Measurements from ENCODE around the gene NPR1. TPM values are rescaled to one million over a fixed set of nuclear protein-coding genes. Genes with fewer than 3 reads are reported as not detected.

NPR1 gene
- 1 to 10 TPM in 6 of 7 donors, under 1 TPM in 1; 0.83 to 5.1 (median 2.5) TPM for total RNA-seq
- polyA plus RNA-seq = 1 to 10 TPM; 2.1 to 3.6 (median 3.4) TPM
- long read RNA-seq, donor 1, full-length matches to known transcripts = 4 of 4 reads
- long read RNA-seq, donor 1, partial matches to known transcripts = 0 of 4 reads
- long read RNA-seq, donor 1, other reads (novel, unspliced or antisense) = 0 of 4 reads
- long read RNA-seq, donor 2, full-length matches to known transcripts = 1 of 1 reads
- long read RNA-seq, donor 2, partial matches to known transcripts = 0 of 1 reads
- long read RNA-seq, donor 2, other reads (novel, unspliced or antisense) = 0 of 1 reads

DNA sequence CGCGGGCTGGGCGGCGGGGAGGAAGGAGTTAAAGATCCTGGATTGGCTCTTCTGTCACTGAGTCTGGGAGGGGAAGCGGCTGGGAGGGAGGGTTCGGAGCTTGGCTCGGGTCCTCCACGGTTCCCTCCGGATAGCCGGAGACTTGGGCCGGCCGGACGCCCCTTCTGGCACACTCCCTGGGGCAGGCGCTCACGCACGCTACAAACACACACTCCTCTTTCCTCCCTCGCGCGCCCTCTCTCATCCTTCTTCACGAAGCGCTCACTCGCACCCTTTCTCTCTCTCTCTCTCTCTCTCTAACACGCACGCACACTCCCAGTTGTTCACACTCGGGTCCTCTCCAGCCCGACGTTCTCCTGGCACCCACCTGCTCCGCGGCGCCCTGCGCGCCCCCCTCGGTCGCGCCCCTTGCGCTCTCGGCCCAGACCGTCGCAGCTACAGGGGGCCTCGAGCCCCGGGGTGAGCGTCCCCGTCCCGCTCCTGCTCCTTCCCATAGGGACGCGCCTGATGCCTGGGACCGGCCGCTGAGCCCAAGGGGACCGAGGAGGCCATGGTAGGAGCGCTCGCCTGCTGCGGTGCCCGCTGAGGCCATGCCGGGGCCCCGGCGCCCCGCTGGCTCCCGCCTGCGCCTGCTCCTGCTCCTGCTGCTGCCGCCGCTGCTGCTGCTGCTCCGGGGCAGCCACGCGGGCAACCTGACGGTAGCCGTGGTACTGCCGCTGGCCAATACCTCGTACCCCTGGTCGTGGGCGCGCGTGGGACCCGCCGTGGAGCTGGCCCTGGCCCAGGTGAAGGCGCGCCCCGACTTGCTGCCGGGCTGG is at the start of gene NPR1:
TSS of gene NPR1 (plus strand) at position 170 of the 818 bp plus-strand sequence. CDS start at position 591, 421 bp downstream.
- peak within 1 kb of the TSS; percentile 39 to 74 (median 50) for H3K4me3 ChIP-seq
- intact Hi-C loops (cut with DNase I; ENCODE audit: low total_unique reads) = loop anchor here (5.0 kb wide), 1 partner anchor 69 kb away; no protein-coding TSS in a partner anchor
- H3K36me3 ChIP-seq = no peaks in the 10 kb centered on the region
- H3K9me3 ChIP-seq = no peaks in the 10 kb centered on the region
- H3K27ac ChIP-seq = peak within 1 kb of the TSS in 1 of 8 donors; percentile 11
- 1 to 2% (median 2%) methylated on average over 51 to 78 of the region's 78 CpGs for WGBS, 5 donors
- peaks cover 24 to 31% (median 26%) of the 10 kb centered on the region in 6 donors for H3K4me1 ChIP-seq
- peaks cover 7 to 52% (median 21%) of the 10 kb centered on the region in 7 donors for H3K27me3 ChIP-seq (replicated peaks in 1 of 7)
- no peak for TF ChIP-seq POLR2A (IDR thresholded peaks at IDR 0.05)
- peak in 1 of 3 donors; percentile 35 for TF ChIP-seq POLR2AphosphoS5 (IDR thresholded peaks at IDR 0.05)
- DNase-seq = peak; percentile 79

DNA sequence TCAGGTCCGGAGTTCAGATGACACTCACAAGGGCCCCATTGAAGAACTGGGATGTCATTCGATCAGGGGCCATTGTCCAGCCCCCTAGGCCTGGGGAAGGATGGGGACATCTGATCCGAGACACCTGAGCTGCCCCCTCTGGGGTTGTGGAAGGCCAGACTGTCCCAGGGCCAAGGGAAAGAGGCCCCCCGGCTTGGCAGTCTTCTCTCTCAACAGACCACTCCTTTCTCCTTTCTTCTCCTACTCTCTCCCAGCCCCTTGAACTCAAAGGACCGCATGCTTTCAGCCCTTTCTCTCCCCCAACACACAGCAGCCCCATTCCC is 49.2 kb upstream of the NPR1 start:
- Histone ChIP-seq H3K9me3 (no peaks in the 10 kb centered on the region), H3K4me3 (no peak overlapping the region), H3K36me3 (peaks cover 0 to 8% (median 0%) of the 10 kb centered on the region in 6 donors), H3K27me3 (replicated peaks in 1 of 7) (no peaks in the 10 kb centered on the region), H3K27ac (peak overlapping the region in 4 of 8 donors; percentile 22 to 84 (median 38)), H3K4me1 (peaks cover 0 to 82% (median 29%) of the 10 kb centered on the region in 6 donors)
- DNase-seq = no peak
- TF ChIP-seq POLR2A (IDR thresholded peaks at IDR 0.05) (no peak), CTCF (IDR thresholded peaks at IDR 0.05 in 8 of 11, conservative IDR thresholded peaks at IDR 0.05 in 3 of 11) (no peak)
- intact Hi-C loops (cut with DNase I; ENCODE audit: low total_unique reads) = no loop called here
- WGBS, 5 donors = 82 to 97% (median 89%) methylated on average over 5 of the region's 5 CpGs

GRCh38 chr1:153629971-153630370 is 48.5 kb upstream of the NPR1 start:
- no peak for TF ChIP-seq CTCF (IDR thresholded peaks at IDR 0.05 in 8 of 11, conservative IDR thresholded peaks at IDR 0.05 in 3 of 11)
- no peak for TF ChIP-seq POLR2A (IDR thresholded peaks at IDR 0.05)
- no peak for TF ChIP-seq POLR2AphosphoS5 (IDR thresholded peaks at IDR 0.05)
- H3K4me3 ChIP-seq = no peak overlapping the region
- H3K4me1 ChIP-seq = peaks cover 0 to 80% (median 29%) of the 10 kb centered on the region in 6 donors
- intact Hi-C loops (cut with DNase I; ENCODE audit: low total_unique reads) = no loop called here
- no peaks in the 10 kb centered on the region for H3K9me3 ChIP-seq
- peaks cover 0 to 6% (median 0%) of the 10 kb centered on the region in 6 donors for H3K36me3 ChIP-seq
- WGBS, 5 donors = 67 to 100% (median 93%) methylated on average over 1 of the region's 1 CpG
- no peak for DNase-seq
- H3K27me3 ChIP-seq (replicated peaks in 1 of 7) = no peaks in the 10 kb centered on the region
- peak overlapping the region in 7 of 8 donors; percentile 22 to 84 (median 38) for H3K27ac ChIP-seq

GRCh38 chr1:153630384-153630783 is 48.1 kb upstream of the NPR1 start:
- H3K4me1 ChIP-seq = peaks cover under 1 to 80% (median 31%) of the 10 kb centered on the region in 6 donors
- peaks cover 0 to 6% (median 0%) of the 10 kb centered on the region in 6 donors for H3K36me3 ChIP-seq
- TF ChIP-seq POLR2A (IDR thresholded peaks at IDR 0.05) = no peak
- TF ChIP-seq CTCF (IDR thresholded peaks at IDR 0.05 in 8 of 11, conservative IDR thresholded peaks at IDR 0.05 in 3 of 11) = no peak
- TF ChIP-seq POLR2AphosphoS5 (IDR thresholded peaks at IDR 0.05) = no peak
- WGBS, 5 donors = 85 to 98% (median 88%) methylated on average over 7 of the region's 7 CpGs
- H3K27ac ChIP-seq = peak overlapping the region in 7 of 8 donors; percentile 22 to 84 (median 38)
- no peak for DNase-seq
- no peak overlapping the region for H3K4me3 ChIP-seq
- no peaks in the 10 kb centered on the region for H3K9me3 ChIP-seq
- intact Hi-C loops (cut with DNase I; ENCODE audit: low total_unique reads) = no loop called here
- H3K27me3 ChIP-seq (replicated peaks in 1 of 7) = no peaks in the 10 kb centered on the region
